ENCODE results near the gene DEFB127.

DNA sequence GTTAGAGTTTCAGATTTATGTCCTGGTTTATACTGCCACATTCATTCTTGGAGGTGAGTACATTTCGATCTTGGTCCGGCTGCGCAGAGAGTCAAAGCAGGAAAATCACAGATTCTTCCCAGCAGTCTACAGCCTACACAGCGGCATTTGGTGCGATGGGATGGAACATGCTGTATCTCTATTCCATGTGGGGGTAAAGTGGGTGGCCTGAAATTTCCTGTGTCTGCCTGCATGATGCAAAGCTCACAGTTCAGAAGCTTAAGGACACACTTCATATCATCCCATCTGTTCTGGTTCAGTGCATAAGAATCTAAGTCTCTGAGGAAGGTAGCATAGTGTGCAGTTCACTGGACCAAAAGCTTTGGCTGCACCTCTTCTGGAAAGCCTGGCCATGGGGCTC lies at the start of gene DEFB127:
- TF ChIP-seq, protein P1, sequence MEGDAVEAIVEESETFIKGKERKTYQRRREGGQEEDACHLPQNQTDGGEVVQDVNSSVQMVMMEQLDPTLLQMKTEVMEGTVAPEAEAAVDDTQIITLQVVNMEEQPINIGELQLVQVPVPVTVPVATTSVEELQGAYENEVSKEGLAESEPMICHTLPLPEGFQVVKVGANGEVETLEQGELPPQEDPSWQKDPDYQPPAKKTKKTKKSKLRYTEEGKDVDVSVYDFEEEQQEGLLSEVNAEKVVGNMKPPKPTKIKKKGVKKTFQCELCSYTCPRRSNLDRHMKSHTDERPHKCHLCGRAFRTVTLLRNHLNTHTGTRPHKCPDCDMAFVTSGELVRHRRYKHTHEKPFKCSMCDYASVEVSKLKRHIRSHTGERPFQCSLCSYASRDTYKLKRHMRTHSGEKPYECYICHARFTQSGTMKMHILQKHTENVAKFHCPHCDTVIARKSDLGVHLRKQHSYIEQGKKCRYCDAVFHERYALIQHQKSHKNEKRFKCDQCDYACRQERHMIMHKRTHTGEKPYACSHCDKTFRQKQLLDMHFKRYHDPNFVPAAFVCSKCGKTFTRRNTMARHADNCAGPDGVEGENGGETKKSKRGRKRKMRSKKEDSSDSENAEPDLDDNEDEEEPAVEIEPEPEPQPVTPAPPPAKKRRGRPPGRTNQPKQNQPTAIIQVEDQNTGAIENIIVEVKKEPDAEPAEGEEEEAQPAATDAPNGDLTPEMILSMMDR (IDR thresholded peaks at IDR 0.05): no peak
- TF ChIP-seq EZH2 (IDR thresholded peaks at IDR 0.05; ENCODE audit: borderline replicate concordance, insufficient read depth, low read depth, low read length, poor library complexity, severe bottlenecking): no peak
